GM19351 (cell line): ENCODE data around the gene SLC4A3.

ENCODE experiments used
- ATAC-seq: cut with Tn5 transposase; IDR thresholded peaks from one replicate; pipeline ENCODE4 v1.9.1; 2021; ENCODE audit warnings: mild to moderate bottlenecking, moderate library complexity; ENCODE audit not compliant: unreplicated experiment

Gene SLC4A3

DNA sequence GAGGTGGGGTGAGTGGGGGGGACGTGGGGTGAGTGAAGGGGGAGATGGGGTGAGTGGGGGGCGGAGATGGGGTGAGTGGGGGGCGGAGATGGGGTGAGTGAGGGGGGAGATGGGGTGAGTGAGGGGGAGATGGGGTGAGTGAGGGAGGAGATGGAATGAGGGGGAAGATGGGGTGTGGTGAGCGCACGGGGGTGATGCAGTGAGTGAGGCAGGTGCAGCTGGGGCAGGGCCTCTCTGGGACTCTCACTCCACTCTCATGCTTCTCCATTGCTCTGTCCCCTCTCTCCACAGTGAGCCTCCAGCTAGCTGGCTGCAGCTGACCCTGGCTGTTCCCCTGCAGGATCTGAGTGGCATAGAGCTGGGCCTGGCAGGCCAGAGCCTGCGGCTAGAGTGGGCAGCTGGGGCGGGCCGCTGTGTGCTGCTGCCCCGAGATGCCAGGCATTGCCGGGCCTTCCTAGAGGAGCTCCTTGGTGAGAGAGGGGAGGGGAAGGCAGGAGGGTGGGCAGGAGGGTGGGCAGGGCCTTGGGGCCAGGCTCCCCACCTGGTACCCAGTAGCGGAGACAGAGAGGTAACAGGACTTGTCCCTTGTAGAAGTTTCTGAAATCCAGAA is 13.9 kb upstream of the SLC4A3 start:
- no peak for ATAC-seq

DNA sequence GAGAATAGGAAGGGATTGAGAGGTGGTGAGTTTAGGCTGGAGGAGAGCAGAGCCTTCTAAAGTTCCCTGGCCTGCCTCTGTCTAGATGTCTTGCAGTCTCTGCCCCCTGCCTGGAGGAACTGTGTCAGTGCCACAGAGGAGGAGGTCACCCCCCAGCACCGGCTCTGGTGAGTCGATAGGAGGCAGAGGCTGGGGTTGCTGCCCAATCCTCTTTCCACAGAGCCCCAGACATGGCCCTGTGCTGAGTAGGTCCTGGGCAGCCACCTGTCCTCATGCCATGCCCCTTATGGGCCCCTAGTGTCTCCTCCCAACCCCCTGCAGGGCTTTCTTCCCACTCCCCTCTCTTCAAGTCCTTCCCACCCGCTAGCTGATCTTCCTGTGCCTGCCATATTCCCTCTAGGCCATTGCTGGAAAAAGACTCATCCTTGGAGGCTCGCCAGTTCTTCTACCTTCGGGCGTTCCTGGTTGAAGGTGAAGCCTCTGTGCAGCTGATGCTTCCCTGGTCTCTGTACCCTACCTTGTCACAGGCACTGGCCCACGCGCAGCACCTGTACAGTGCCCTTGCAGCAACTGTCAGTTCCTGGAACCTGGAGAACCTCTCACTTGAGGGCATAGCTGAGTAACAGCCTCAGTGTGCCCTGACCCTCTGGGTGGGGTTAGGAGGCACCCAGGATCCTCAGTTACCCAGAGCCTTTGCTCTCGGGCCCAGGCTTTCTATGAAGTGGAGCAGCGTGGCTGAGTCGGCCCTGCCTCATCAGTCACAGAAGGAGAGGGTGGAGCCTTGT is 13.2 kb upstream of the SLC4A3 start:
- ATAC-seq, result no peak

DNA sequence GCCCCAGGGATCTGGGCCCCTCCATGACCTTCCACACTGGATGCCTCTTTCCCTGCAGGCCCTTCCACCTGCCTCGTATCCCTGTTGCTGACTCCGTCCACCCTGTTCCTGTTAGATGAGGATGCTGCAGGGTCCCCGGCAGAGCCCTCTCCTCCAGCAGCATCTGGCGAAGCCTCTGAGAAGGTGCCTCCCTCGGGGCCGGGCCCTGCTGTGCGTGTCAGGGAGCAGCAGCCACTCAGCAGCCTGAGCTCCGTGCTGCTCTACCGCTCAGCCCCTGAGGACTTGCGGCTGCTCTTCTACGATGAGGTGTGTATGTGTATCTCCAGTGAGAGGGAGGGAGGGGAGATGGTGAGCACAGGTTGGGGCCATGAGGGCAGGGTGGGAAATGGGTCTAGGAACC is 12.4 kb upstream of the SLC4A3 start:
- ATAC-seq, result no peak

DNA sequence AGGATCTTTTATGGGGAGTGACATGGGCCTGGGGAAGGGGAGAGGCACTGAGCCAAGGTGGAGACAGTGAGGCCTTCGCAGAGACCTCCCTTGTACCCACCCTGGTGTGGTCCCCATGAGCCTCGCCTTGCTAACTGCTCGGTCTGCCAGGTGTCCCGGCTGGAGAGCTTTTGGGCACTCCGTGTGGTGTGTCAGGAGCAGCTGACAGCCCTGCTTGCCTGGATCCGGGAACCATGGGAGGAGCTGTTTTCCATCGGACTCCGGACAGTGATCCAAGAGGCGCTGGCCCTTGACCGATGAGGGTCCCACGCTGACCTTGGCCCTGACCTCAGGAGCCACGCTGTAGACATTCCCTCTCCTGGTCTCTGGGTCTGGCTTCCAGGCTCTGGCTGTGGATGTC is 11.5 kb upstream of the SLC4A3 start:
- ATAC-seq, result no peak

DNA sequence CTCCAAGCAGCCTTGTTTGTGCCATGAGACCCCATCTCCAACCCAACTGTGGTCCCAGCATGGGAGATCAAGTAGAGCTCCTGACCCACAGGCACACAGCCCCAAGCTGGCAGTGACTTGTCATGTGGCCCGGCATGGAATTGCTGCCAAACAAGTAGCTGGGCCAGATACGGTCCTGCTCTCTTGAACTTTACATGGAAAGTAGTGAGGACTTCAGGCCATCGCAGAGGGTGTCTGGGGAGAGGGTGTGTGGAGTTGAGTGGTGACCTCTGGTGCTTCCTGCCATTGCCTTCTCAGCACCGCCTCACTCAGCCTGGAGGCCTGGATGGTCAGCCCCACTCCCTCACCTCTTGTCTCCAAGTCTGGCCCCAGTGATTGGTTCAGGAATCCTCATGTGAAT is 10.9 kb upstream of the SLC4A3 start:
- no peak for ATAC-seq

DNA sequence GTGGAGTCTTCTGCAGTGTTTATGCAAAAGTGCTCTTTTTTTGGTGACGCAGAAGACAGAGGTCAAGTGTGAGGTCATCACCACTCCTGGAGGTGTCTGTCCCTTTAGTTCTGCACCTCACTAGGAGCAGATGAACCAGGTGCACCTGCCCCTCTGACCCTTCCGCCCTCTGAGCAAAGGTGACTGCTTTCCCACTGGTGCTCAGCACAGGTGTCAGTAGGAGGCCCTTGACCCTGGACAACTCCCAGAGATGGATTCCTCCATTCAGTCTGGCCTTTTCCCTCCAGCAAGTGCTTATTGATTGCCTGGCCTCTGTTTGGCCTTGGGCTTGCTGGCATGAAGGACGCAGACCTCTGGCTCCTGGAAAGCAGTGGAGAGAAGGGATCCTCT is 8.7 kb upstream of the SLC4A3 start:
- no peak for ATAC-seq

DNA sequence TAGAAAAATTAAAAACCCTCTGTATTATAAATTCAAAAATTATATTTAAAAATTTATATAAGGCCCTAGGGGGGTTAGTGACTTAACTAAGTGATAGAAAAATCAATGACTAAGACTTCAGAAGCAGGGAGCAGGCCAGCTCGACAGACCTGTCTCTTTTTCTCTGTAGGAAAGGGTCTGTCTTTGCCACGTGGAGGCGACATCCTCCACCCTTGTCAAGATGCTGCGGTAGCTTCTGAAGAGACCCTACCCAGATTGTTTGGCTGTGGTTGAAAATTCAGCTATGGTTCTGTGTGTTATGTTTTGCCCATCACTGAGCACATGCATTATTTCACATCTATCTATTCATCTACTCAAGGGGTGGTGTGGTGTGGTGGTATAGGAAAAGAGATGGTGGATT is 8.2 kb upstream of the SLC4A3 start:
- ATAC-seq, result no peak

DNA sequence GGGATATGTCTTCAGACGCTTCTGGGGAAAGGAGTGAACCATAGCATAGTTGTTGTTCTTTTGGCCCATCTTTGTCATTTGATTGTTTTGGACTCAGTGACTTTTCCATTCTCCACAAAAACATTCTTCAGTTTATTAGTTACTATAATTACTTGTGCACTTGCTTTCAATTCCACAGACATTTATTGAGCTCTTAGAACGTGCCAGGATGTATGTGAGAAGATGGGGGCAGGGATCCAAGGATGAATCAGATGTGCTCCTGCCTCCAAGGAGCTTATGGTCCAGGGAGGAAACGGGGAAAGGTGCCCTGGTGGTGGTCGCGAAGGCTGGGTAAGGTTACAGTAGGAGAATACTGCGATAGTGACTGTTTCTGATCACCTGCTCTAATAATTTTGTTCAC is 6.9 kb upstream of the SLC4A3 start:
- no peak for ATAC-seq

DNA sequence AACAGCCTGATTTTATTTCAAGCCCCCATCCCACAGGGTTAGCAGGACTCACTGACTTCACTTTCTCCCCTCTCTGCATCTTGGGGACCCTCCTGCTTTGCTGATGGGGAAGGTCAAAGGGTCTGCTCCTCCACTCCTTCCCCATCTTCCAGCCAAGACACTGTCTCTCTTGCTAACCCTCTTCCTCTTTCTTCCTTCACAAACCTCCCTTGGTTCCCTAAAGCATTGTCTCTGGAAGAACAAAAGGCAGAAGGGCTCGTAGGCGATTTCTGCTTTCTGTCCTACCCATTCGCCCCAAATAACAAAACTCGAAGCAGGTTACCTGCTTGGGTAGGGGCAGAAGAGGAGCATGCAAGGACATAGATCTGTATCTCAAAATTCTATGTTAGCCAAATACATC is 5.5 kb upstream of the SLC4A3 start:
- ATAC-seq, result no peak

DNA sequence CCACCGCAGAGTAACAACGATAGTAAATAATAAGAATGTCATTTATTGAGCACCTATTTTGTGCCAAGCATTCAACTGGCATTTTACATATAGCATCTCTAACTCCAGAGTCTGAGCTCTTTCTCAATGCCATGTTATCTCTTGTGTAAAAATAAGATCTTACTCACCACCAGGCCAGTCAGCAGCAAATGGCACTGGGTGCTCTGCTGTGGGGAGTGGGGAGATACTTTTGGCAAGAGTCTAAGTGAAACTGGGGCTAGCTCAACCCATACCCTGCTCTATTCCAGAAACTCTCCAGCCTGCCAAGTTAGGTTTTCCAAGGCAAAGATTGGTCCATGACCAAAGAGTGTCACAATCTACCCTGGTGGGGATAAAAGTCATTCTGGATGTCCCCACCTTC is 5.0 kb upstream of the SLC4A3 start:
- no peak for ATAC-seq

DNA sequence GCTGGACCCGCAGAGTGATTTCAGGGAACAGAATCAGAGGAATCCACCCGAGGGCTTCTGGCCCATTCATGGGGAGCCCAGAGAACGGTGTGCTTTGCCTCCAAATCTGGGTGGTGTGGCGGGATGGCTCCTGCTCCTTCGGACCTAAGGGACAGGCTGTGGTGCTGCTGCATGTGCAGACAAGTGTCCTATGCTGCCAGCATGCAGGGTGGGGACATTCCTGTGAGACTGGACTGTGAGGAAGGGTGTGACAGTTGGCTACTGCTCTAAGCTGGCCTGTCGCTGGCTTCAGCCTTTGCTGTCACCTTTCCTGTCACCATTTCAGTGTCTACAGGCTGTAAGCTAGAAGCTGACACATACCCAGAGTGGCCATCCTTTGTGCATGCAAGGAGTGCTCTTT is 2.9 kb upstream of the SLC4A3 start:
- no peak for ATAC-seq

DNA sequence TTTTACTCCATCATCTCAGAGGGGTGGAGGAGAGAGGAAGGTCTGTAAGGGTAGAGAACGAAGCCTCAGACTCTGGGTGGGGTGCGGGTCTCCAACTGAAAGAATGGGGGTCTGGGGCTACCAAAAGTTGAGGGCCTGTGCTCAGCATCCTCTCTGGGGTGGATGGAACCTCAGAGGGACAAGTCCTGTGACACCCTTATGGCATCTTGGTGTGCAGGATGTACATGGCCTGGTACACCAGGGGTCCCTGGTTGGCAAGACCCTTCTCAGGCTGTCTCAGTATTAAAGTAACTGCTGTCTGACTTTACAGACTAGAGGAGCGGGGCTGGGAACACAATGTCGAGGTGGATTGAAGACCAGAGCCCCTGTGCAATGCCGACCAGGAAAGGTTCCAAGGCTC is 2.3 kb upstream of the SLC4A3 start:
- no peak for ATAC-seq

DNA sequence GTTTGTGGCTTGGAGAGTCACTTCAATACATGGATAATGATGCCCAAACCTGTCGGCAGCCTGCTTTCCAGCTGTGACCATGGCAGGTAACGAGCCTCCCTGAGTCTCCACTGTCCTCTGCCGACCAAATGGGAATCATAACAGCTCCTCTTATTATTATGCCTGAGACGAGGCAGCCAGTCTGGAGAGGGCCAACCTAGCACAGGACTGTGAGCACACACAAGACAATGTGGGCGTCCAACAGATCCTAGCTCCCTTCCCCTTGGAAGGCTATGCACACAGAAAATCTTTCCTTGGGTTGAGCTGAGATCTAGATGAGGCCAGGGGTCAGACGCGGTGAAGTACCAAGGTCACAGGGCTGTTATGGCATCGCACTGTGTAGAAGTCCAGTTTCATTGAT is 890 bp upstream of the SLC4A3 start:
- no peak for ATAC-seq

DNA sequence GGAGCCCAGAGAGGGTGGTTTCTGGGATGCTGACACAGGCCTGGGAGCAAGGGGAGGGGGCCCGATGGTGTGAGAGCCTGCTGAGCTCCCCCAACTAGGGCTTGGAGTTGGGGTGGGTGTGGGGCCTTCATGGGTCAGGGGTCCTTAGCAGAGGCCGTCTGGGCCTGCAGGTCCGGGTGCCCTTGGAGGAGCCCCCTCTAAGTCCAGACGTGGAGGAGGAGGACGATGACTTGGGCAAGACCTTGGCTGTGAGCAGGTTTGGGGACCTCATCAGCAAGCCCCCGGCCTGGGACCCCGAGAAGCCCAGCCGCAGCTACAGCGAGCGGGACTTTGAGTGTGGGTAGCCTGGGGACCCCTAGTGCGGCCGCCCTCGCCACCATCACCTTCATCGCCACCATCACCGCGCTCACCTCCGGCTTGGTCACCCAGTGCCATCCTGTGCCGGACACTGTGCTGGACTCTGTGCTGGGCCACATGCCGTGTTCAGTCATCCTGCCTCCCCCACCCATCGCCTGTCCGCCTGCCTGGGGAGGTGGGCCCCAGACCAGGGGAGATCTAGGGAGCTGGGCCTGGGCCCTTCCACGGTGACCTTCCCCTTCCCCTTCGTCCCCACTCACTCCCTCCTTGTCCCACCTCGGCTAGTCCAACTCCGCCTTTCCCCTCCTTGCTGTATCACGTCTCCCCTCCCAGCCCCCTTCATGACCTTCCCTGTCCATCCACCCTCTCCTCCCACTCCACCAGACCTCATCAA is 980 bp downstream of the SLC4A3 start:
- no peak for ATAC-seq

DNA sequence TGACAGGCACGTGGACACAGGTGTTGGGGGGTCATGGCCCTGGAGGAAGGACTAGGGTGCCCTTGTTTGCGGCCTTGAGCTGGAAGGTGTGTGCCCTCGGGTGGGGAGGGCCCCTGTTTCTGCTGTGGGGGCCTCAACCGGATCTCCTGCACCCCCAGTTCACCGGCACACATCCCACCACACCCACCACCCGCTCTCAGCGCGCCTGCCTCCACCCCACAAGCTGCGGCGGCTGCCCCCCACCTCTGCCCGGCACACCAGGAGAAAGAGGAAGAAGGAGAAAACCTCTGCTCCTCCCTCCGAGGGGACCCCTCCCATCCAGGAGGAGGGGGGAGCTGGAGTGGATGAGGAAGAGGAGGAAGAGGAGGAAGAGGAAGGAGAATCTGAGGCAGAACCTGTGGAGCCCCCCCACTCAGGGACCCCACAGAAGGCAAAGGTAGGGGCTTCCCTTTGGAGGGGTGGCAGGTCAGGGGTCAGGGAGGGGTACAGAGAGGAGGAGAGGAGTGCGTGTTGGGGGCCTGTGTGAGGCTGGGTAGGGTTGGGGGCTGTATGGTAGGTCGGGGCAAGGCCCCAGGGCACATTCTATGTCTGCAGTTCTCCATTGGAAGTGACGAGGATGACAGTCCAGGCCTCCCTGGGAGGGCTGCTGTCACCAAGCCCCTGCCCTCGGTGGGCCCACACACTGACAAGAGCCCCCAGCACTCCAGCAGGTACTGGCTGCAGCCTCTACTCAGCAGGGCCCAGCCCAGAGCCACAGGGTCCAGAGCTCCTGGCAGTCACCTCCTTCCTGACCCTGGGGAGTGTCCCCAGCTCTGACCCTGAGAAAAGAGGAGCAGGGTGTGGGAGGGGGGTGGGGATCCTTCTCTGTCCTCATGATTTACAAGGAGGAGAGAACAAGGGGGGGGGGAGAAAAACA is 1.8 kb downstream of the SLC4A3 start:
- ATAC-seq, result no peak

DNA sequence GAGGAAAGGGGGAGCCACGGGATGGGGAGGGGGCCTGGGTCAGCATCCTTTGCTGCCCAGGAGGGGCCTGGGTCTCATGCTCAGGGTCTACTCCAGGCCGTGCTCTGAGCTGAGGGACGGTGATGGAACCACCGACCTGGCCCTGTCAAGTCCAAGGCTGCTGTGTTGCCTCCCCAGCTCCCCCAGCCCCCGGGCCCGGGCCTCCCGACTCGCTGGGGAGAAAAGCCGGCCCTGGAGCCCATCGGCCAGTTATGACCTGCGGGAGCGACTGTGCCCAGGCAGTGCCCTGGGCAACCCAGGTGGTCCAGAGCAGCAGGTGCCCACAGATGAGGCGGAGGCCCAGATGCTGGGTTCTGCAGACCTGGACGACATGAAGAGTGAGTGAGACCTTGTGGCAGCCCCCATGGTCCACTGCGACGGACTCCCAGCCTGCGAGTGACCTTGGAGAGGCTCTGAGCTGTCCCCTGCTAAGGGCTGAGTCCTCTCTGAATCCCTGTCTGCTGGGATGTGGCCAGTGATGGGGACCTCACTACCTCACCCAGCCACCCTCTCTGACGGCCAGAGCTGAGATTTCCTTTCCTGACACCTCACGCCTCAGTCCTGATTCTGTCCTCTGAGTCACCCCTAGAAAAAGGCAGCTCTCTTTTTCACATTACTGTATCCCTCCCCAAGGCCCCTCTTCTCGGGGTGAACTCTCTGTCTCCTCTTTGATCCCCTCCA is 2.7 kb downstream of the SLC4A3 start:
- ATAC-seq, result no peak

DNA sequence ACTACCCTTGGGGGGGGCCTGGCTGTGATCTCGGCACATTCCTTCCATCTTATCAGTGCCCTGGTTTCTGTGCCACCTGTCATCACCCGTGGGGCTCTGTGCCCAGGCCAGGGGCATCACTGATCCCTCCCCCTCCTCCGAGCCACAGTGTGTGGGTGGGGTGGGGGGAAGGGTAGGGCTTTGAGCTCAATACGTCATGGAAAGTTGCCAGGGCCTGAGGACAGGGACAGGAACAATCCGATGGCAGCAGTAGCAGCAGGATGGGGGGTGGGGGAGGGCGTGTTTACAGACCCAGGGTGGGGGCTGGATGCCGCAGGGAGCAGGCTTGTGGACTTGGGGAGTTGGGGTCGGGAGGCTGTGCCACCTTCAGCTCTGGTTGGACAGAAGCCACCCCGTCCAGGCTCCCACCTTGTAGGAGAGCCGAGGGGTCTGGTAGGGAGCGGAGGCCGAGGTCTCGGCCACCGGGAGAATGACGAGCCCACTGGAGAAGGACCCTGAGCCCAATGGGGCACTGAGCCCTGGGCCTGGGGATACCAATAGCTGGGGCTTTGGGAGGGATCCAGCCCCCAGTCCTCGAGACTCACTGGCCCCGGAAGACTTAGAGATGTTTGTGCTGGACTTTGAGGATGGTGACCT is 3.5 kb downstream of the SLC4A3 start:
- no peak for ATAC-seq

DNA sequence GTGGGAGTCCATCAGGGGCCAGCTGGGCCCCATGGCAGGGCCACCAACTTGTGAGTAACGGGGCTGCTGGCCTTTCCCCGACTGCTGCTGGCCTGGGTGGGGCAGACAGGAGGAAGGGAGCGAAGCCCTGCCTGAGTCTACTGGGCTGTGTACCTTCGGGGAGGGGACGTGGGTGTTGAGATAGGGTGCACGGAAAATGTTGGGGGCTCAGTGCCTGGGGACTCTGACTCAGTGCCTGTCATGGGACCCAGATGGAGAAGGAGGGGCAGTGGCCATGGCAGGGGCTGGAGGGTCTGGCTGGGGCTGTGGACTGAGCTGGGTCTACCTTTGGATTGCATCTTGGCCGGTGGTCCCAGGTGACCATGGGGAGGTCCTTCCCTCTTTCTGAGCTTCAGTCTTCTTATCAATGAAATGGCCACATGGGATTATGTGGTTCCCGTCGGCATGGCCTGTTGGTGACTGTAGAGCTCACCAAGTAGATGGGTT is 4.0 kb downstream of the SLC4A3 start:
- ATAC-seq, result no peak

DNA sequence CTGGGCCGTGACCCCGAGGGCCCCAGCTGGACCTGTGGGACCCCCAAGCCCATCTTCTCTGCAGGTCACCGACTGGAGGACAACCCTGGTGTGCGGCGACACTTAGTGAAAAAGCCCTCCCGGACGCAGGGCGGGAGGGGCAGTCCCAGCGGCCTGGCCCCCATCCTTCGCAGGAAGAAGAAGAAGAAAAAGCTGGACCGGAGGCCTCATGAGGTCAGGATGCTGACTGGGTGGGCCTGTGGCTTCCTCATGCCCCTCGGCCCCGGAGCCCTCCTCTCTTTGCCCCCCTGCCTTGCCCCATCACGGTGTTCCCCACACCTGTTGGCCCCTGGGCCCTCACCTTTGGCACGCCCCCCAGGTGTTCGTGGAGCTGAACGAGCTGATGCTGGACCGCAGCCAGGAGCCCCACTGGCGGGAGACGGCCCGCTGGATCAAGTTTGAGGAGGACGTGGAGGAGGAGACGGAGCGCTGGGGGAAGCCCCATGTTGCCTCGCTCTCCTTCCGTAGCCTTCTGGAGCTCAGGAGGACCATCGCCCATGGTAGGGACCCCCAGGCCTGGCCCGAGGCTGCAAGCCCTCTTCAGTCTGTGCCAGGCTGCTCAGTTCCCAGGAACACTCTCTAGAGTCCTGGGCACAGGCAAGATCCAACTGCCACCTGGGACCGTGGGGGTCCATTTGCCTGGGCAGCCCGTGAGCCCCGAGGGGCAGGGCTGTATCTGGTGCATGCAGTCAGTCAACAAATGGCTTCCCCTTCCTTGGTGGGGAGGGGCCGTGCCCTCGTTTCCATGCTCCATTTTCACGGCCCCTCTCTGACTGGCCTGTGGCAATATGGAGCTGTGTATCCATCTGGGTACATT is 4.7 kb downstream of the SLC4A3 start:
- no peak for ATAC-seq
